OCI-M1 (cell line): ENCODE measurements around the gene PPP2R2C.

Source experiments
- DNase-seq: peaks from one replicate; lab custom pipeline; 2025; lab: John Stamatoyannopoulos, UW

PPP2R2C gene

GRCh38 chr4:6342530-6343293, 129.7 kb downstream of the PPP2R2C start:
- peak; percentile 33 for DNase-seq

- DNase-seq = no peak
Observed at GRCh38 chr4:6341696-6342095, 130.7 kb downstream of the PPP2R2C start.

GRCh38 chr4:6340446-6341015, 131.9 kb downstream of the PPP2R2C start:
- no peak for DNase-seq

- no peak for DNase-seq
Observed at GRCh38 chr4:6339818-6340445, 132.5 kb downstream of the PPP2R2C start.

- no peak for DNase-seq
Observed at GRCh38 chr4:6338951-6339817, 133.2 kb downstream of the PPP2R2C start.

GRCh38 chr4:6338175-6338950, 134.1 kb downstream of the PPP2R2C start:
- DNase-seq = no peak

- no peak for DNase-seq
Observed at GRCh38 chr4:6337331-6337935, 135.0 kb downstream of the PPP2R2C start.

GRCh38 chr4:6336166-6336565, 136.2 kb downstream of the PPP2R2C start:
- DNase-seq = no peak

GRCh38 chr4:6335040-6335590, 137.3 kb downstream of the PPP2R2C start:
- no peak for DNase-seq

GRCh38 chr4:6334203-6334887, 138.1 kb downstream of the PPP2R2C start:
- DNase-seq = no peak

GRCh38 chr4:6333301-6334202, 138.9 kb downstream of the PPP2R2C start:
- DNase-seq = peak; percentile 22

GRCh38 chr4:6332669-6333050, 139.8 kb downstream of the PPP2R2C start:
- DNase-seq = no peak

- peak; percentile 15 for DNase-seq
Observed at GRCh38 chr4:6332042-6332668, 140.3 kb downstream of the PPP2R2C start.

GRCh38 chr4:6331468-6331867, 140.9 kb downstream of the PPP2R2C start:
- DNase-seq = no peak

GRCh38 chr4:6331018-6331417, 141.4 kb downstream of the PPP2R2C start:
- DNase-seq = peak; percentile 31

- no peak for DNase-seq
Observed at GRCh38 chr4:6330384-6330767, 142.0 kb downstream of the PPP2R2C start.

- no peak for DNase-seq
Observed at GRCh38 chr4:6329478-6330383, 142.7 kb downstream of the PPP2R2C start.

- no peak for DNase-seq
Observed at GRCh38 chr4:6328526-6328925, 143.9 kb downstream of the PPP2R2C start.
